GM19455 (cell line): ENCODE data around the gene FILIP1L.
"Not testable (repeated sequence)": the region's sequence is repeated elsewhere in the genome, so short reads cannot be mapped to it uniquely, and the experiment has no call there.

Experiments used
- ATAC-seq: cut with Tn5 transposase; IDR thresholded peaks from one replicate; pipeline ENCODE4 v1.9.1; 2021; ENCODE audit not compliant: unreplicated experiment

Gene FILIP1L

DNA sequence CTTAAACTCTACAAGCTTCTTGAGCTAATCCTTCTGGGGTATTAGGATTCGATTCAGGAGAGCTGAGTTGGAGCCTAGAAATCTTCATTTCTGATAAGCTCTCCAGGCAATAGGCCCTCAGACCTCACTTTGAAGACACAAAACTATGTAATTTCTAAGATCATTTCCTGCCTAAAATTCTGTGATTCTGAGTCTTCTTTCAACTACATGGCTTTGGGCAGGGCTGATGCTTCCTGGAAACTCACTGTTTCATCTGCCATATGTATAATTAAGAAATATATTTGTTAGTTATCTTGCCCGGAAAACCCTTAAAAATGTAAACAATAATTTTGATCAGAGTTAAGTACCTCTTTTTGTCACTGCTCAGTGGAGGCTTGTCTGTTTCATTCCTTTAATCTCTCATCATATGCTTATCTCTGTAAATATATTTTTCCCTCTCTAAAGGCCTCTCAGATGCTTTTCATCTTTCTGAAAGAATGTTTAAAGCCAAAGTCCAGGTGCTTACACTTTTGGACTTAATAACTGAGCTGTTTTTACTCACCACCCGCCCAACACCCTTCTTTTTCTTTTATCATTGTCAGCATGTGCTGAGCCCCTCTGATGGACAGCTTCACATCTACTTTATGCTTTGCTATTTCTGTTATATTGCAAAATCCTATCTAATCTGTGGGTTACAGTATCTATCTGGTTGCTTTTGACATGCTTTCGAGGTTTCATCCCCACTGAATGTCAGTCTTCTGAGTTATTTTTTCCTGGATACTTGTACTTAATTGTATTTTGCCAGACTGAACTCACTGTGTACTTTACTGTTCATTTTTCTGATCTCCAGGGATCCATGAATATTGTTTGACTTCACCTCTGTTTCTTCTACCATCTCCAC lies 38.2 kb downstream of the FILIP1L start:
- no peak for ATAC-seq

- no peak for ATAC-seq
Observed at GRCh38 chr3:100075196-100075595, 39.1 kb downstream of the FILIP1L start.

DNA sequence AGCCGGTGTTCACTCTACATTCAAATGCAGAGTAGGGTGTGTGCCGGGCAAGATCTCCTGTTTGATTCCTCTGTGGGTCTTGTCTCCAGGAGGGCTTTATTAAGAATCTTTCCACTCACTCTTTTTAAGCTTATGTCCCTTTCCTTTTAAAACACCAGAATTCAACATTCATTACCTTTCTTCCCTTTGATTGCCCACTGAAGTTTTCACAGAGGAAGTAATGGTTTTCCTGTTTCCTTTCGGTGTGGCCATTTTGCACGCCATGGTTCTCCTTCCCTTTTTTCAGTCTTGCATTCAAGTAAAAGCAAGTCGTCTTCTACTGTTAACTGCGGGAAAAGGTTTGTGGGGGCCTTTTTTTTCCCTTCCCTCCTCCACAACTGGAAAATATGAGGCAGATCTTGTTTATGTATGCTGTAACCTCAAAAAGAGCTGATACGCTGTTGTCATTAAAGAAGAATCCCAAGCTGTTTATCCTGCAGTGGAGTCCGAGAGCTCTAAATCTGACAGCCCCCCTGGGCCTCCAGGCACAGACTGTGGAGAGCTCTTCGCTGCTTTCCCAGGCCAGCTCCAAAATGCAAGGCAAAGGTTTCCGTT lies 40.5 kb downstream of the FILIP1L start:
- no peak for ATAC-seq

DNA sequence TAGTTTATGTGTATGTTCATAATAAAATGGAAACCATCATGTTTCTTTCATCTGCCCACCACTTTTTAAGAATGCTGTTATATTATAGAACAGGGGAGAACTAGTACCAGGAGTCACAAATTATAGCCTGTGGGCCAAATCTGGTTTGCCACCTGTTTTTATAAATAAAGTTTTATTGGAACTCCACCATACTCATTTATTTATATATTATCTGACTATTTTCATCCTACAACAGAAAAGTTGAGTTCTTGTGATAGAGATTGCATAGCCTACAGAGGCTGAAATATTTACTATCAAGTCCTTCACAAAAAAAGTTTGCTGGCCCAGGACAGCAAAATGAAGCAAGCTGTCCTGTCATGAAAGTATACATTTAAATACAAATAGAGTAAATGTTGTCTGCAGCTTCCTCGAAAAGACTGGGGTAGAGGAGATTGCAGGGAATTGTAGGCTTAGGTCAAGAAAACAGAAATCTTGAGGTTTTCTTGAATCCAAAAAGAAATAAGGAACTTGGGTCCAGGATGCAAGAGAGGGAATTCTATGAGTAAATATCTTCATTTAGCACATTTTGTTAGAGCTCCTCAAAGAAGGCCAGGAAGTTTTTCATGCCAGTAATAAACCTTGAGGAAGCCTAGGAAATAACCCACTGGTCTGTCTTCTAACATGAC lies 41.1 kb downstream of the FILIP1L start:
- ATAC-seq = no peak

DNA sequence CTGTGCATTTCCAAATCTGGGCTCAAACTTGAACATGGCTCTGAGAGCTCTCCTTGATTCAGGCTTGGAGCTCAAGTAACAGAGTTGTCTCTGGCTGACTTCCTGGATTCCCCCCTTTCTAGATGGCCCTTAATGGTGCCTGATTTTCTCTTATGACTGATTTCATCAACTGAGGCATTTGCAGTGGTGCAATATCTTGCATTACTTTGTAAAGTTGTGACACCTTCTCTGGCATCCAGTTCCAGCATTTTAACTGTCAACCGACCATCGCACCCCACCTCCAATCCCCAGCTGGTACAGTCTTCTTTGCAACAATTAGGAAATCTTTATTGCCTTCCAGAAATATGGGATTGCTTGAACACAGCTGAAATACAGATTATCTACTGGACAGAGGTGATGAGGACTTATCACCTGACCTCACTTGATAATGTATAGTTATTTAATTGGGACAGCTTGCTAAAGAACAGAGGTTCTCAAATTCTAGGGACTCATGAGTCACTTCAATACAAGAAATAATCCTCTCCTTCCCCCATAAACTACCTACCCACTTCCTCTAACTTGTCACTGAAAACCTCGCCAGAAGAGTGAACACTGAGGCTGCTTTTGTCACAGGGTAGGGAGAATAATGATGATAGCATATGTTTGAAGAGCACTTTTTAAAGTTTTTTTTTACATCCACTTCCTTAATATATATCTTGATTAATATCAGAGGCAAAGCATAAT lies 41.8 kb downstream of the FILIP1L start:
- ATAC-seq = peak; percentile 45

DNA sequence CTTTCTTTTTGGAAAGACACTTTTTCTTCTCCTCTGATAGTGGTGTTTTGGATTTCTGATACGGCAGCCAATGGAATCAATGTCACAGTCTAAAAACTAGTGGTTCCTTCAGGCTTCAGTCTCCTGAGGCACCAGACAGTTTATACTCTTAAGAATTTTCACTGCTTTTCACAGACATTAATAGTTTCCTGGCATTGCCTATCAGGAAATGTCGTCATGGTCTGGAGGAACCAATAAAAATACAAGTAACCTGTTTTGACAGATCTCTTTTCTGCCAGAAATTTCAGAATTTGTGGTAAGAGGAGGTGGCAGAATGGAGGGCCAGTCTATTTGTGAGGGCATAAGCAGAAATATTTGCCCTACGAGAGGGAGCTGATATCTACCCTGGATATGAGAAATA lies 44.8 kb downstream of the FILIP1L start:
- ATAC-seq = no peak

GRCh38 chr3:100068826-100069225 lies 45.5 kb downstream of the FILIP1L start:
- ATAC-seq = no peak

- ATAC-seq = no peak
Observed at GRCh38 chr3:100067589-100067988, 46.7 kb downstream of the FILIP1L start.

GRCh38 chr3:100063929-100064461 lies 50.3 kb downstream of the FILIP1L start:
- no peak for ATAC-seq

DNA sequence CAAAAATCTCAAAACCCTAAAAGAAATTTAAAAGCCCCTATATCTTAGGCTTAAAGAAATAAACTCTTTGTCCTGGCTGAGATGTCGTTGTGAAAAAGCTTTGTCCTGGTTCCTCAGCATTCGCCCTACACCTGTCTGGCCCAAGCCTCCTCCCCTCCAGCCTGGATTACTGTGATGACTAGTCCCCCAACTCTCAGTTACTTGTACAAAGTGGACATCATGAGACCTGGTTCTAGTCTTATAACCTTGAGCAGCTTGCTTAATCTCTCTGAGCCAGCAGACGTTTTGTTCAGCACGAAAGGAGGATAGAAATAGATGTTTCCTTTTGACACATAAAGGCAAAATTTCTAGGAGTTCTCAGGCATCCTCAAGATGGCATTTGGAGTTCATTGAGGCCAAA lies 51.6 kb downstream of the FILIP1L start:
- ATAC-seq = no peak

DNA sequence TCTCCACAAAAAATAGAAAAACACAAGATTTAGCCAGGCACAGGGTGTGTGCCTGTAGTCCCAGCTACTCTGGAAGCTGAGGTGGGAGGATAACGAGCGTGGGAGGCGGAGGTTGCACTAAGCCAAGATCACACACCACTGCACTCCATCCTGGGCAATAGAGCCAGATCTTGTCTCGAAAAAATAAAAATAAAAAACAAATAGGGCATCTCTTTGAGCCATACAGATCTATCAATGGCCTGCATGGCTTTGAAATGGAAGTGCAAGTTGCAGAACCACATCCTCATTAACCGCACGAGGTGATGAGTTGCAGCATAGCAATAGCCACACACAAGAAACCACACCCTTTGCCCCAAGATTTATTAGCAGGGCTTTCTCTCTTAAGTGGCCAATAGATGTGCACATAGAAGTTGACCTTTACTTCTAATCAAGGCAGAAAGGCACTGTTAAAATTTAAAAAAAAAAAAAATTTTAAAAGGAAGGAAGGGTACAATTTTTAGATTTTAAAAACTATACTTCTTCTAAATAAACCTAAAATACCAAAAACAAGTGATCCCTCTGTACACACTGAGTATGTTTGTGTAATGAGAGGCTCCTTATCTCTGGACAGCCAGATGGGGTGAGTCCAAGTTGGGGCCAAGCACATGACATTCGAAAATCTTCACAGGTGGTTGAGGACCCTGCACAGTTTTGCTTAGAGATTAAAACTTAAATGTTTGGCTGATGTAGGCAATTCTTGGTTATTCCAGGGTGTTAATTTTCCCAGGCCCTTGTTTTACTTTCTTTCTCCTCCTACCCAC lies 53.4 kb downstream of the FILIP1L start:
- no peak for ATAC-seq

GRCh38 chr3:100059472-100059871 lies 54.8 kb downstream of the FILIP1L start:
- no peak for ATAC-seq

GRCh38 chr3:100057716-100058575 lies 56.4 kb downstream of the FILIP1L start:
- no peak for ATAC-seq

DNA sequence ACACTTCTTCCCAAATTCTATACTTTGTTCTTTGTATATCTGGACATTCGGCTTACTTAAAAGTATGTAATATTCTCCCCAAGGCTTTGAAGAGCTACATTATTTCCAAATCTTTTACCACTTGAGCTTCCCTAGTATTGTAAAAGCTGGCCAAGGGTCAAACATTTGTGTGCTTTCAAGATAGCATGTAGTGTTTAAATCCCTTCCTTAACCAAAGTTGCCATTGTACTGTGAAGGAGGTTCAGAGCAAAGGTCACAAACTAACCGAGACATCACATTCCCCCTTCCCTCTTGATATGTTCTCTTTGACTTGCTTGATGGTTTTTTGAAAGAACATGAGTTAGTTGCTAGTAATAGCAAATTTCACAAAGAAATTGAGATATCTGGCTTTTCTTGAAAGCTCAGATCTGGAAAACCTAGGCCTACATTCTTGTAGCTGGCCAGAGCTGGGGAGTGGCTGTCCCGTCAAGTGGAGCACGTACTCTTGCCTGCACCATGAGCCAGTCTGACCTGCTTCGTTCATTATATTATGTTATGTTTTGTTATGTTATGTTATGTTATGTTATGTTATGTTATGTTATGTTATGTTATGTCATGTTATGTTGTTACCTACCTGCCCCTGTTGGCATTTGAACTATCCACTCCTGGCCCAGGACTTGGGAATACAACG lies 60.2 kb downstream of the FILIP1L start:
- ATAC-seq = no peak

GRCh38 chr3:100051513-100051912 lies 62.8 kb downstream of the FILIP1L start:
- ATAC-seq = not testable (repeated sequence)

DNA sequence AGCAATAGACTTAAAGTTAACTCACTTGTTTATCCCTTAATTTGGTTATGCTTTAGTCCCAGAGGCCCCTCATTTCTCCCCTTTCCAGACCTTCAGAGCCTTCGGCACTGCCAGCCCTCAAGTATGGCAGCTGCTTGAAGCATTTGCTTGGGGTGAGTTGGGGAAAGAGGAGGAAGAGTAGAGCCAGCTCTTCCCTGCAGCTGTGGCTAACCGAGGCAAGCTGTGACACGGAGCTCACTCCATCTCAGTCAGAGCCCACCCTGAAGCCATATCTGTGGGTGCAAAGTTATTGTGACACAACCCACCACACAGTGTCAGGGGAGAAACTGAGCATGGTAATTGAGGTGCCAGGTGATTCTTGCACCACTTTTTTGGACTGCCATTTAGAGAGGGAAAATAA lies 66.1 kb downstream of the FILIP1L start:
- no peak for ATAC-seq

DNA sequence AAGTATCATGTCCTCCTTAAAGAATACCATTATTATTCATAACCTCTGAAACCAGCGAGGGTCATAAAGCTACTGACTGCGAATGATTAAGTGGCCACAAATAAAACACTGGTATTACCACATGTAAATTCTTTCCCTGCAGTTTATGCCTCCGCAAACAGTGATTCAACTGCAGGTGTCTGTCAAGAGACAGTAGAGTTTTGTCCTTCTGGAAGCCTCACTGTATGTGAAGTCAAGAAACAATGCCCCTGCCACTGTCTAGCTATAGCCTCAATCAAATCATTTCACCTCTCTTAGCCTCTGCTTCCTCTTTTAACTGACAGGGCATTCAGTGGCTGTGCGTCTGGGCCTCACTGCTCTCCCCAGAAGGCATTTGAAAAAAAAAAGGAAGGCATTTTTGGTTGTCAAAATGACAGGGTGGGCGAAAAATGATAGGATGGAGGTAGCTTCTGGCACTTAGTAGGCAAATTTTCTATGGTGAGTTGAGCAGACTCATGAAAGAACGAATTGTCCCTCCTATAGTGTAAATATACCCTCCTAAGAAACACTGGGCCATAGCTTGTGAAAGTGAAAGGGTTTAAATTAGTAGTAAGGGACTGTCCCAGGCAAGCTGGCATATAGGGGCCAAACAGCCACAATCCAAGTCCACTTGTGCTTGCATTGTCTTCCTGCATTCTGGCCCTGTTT lies 66.7 kb downstream of the FILIP1L start:
- ATAC-seq = peak; percentile 74

- ATAC-seq = no peak
Observed at GRCh38 chr3:100046986-100047385, 67.3 kb downstream of the FILIP1L start.
